Tibial nerve (tissue), 4 donors: Measurements from ENCODE around the gene MRPL23. TPM values are rescaled to one million over a fixed set of nuclear protein-coding genes. Genes with fewer than 3 reads are reported as not detected.

Experiments
- DNase-seq, 2 donors: peaks; one replicate each; pipeline ENCODE4 v3.0.0-alpha.2; 2019; ENCODE audit warnings: low spot score in 2 of 2
- H3K27ac ChIP-seq, 4 donors: fragments of 200-600 bp; sonication (generic) in 3 of 4; one replicate each; pipeline ENCODE4 v1.5.1; 2017 to 2019; ENCODE audit warnings: mild to moderate bottlenecking in 1 of 4
- H3K27me3 ChIP-seq, 2 donors: fragments of 200-600 bp; sonication (generic) in 1 of 2; one replicate each; pipeline versions ENCODE4 v1.5.1 to v1.6.0; 2017 to 2019
- H3K36me3 ChIP-seq, 3 donors: fragments of 200-600 bp; sonication (generic); one replicate each; pipeline ENCODE4 v1.5.1; 2018 to 2019
- H3K4me1 ChIP-seq, 4 donors: fragments of 200-600 bp; sonication (generic) in 3 of 4; one replicate each; pipeline ENCODE4 v1.5.1; 2017 to 2019
- H3K4me3 ChIP-seq, 4 donors: fragments of 200-600 bp; sonication (generic) in 3 of 4; one replicate each; pipeline ENCODE4 v1.5.1; 2017 to 2019; ENCODE audit warnings: mild to moderate bottlenecking in 1 of 4, moderate library complexity in 1 of 4
- H3K9me3 ChIP-seq, 4 donors: fragments of 200-600 bp; sonication (generic) in 3 of 4; one replicate each; pipeline ENCODE4 v1.5.1; 2017 to 2019
- CTCF ChIP-seq, 5 experiments: fragments of 200-600 bp in 3 of 5; fragments of 450-650 bp in 2 of 5; sonication (generic) in 3 of 5; IDR thresholded peaks; one replicate each; pipeline ENCODE4 v1.5.1; 2016 to 2019; ENCODE audit warnings: antibody characterized with exemption in 5 of 5, mild to moderate bottlenecking in 3 of 5, moderate library complexity in 2 of 5
- EP300 ChIP-seq, 2 donors: sonication (generic); formaldehyde crosslinking; IDR thresholded peaks; one replicate each; pipeline ENCODE4 v1.6.1; 2017; ENCODE audit warnings: antibody characterized with exemption in 2 of 2, mild to moderate bottlenecking in 1 of 2
- POLR2A ChIP-seq, 2 donors: fragments of 450-650 bp; IDR thresholded peaks; one replicate each; pipeline ENCODE4 v1.6.1; 2017; ENCODE audit warnings: antibody characterized with exemption in 2 of 2, mild to moderate bottlenecking in 2 of 2, moderate library complexity in 2 of 2
- WGBS, 2 donors: methylation state at CpG; one replicate each; pipeline ENCODE4 v1.1.5; 2018; 5-methylcytosine and 5-hydroxymethylcytosine counted together
- total RNA-seq, 4 donors: library from RNA; depleted of rRNA; stranded (reverse); fragments of >200 nt; gene quantifications; one replicate each; pipeline ENCODE4 v1.1.0, GENCODE V29; 2016

Gene MRPL23
- total RNA-seq, 4 donors from 2014 or later = 81.9 to 139 (median 136) TPM

GRCh38 chr11:1982873-1983600 lies 35.9 kb downstream of the MRPL23 start:
- Histone ChIP-seq H3K27ac (no peak overlapping the region), H3K9me3 (no peaks in the 10 kb centered on the region), H3K4me1 (no peaks in the 10 kb centered on the region), H3K36me3 (no peaks in the 10 kb centered on the region), H3K4me3 (no peak overlapping the region), H3K27me3 (no peaks in the 10 kb centered on the region)
- no CpG with 5 or more reads among the region's 26 CpGs for WGBS, 2 donors
- DNase-seq = no peak
- TF ChIP-seq EP300 (IDR thresholded peaks at IDR 0.05) (no peak), POLR2A (IDR thresholded peaks at IDR 0.05) (no peak), CTCF (IDR thresholded peaks at IDR 0.05) (no peak)

GRCh38 chr11:1983601-1983961 lies 36.4 kb downstream of the MRPL23 start:
- no peaks in the 10 kb centered on the region for H3K36me3 ChIP-seq
- H3K27me3 ChIP-seq = no peaks in the 10 kb centered on the region
- no peak for TF ChIP-seq EP300 (IDR thresholded peaks at IDR 0.05)
- H3K4me3 ChIP-seq = no peak overlapping the region
- H3K27ac ChIP-seq = no peak overlapping the region
- DNase-seq = no peak
- 70 to 100% methylated on average over 2 to 8 of the region's 12 CpGs for WGBS, 2 donors
- H3K4me1 ChIP-seq = no peaks in the 10 kb centered on the region
- no peaks in the 10 kb centered on the region for H3K9me3 ChIP-seq

- H3K27me3 ChIP-seq = no peaks in the 10 kb centered on the region
- no peaks in the 10 kb centered on the region for H3K36me3 ChIP-seq
- no CpG with 5 or more reads among the region's 6 CpGs for WGBS, 2 donors
- DNase-seq = no peak
- TF ChIP-seq EP300 (IDR thresholded peaks at IDR 0.05) (no peak), POLR2A (IDR thresholded peaks at IDR 0.05) (no peak), CTCF (IDR thresholded peaks at IDR 0.05) (no peak)
- H3K9me3 ChIP-seq = no peaks in the 10 kb centered on the region
- no peak overlapping the region for H3K27ac ChIP-seq
- H3K4me1 ChIP-seq = no peaks in the 10 kb centered on the region
- H3K4me3 ChIP-seq = no peak overlapping the region
These were observed 39.9 kb downstream of the MRPL23 start for GRCh38 chr11:1987024-1987423.

GRCh38 chr11:1988174-1988573 lies 41.0 kb downstream of the MRPL23 start:
- no CpG with 5 or more reads among the region's 11 CpGs for WGBS, 2 donors
- no peak for DNase-seq
- Histone ChIP-seq H3K27ac (no peak overlapping the region), H3K36me3 (no peaks in the 10 kb centered on the region), H3K4me3 (no peak overlapping the region), H3K27me3 (no peaks in the 10 kb centered on the region), H3K4me1 (no peaks in the 10 kb centered on the region), H3K9me3 (no peaks in the 10 kb centered on the region)
- TF ChIP-seq CTCF (IDR thresholded peaks at IDR 0.05) = no peak
- no peak for TF ChIP-seq EP300 (IDR thresholded peaks at IDR 0.05)
- no peak for TF ChIP-seq POLR2A (IDR thresholded peaks at IDR 0.05)

- TF ChIP-seq CTCF (IDR thresholded peaks at IDR 0.05) (no peak), POLR2A (IDR thresholded peaks at IDR 0.05) (no peak), EP300 (IDR thresholded peaks at IDR 0.05) (no peak)
- Histone ChIP-seq H3K9me3 (no peaks in the 10 kb centered on the region), H3K4me1 (no peaks in the 10 kb centered on the region), H3K27me3 (no peaks in the 10 kb centered on the region), H3K4me3 (no peak overlapping the region), H3K27ac (no peak overlapping the region), H3K36me3 (no peaks in the 10 kb centered on the region)
- DNase-seq = no peak
- WGBS, 2 donors = no CpG with 5 or more reads among the region's 24 CpGs
These were observed 41.7 kb downstream of the MRPL23 start for GRCh38 chr11:1988667-1989317.
